NCI-H1092 (cell line): ENCODE data around the gene INO80E.
A peak's percentile ranks its signal among the peaks of the same experiment; 100 is the strongest.
"Not testable (repeated sequence)": the region's sequence is repeated elsewhere in the genome, so short reads cannot be mapped to it uniquely, and the experiment has no call there.

Experiments used
- DNase-seq: peaks from one replicate; lab custom pipeline; 2025; lab: John Stamatoyannopoulos, UW

The INO80E gene

DNA sequence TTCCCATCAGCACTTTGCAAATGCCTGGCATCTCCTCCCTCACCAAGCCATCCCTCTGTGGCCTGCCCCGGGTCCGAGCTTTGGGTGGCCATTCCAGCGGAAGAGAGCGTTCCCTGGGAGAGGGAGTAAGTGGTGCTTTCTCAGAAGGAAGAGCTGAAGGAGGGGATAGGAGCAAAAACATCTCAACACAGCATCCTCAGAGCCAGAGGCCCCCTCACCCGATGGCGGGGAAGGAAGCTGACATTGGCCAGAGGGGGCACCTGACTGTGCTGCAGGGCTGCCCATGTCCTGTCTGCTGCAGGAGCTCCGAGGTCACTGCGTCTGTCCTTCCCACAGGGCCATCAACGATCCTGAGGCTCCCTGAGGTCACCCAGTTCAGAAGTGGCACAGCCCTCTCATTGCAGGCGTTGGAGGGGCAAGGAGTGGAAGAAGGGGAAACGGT is 35.5 kb downstream of the INO80E start:
- no peak for DNase-seq

DNA sequence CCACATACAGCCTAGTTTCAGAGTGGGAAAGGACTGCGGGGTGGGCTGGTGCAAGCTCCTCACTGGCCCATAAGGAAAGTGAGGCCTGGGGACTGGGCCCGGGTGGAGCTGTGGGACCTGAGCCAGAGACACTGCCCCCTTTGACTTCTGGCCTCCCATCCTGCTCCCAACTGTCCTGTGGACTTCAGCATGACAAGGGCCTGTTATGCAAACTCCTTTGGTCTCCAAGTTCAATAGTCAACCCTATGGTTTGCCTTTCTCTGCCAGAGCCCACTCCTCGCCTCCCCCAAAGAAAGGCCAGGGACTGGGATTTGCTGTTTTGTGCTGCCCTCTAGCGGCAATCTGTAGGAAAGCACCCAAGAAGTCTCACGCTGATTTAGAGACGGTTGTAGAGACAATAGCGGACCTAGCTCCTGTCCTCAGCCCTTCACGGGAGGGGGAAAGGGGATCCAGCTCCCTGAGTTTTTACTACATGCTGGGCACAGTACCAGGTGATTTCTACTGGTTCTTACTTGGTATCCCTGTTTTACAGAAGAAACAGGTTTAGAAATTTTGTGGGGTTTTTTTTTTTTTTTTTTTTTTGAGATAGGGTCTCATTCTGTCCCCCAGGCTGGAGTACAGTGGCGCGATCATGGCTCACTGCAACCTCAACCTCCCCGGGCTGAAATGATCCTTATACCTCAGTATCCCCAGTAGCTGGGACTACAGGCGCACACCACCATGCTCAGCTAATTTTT is 36.2 kb downstream of the INO80E start:
- DNase-seq, result peak; percentile 81

DNA sequence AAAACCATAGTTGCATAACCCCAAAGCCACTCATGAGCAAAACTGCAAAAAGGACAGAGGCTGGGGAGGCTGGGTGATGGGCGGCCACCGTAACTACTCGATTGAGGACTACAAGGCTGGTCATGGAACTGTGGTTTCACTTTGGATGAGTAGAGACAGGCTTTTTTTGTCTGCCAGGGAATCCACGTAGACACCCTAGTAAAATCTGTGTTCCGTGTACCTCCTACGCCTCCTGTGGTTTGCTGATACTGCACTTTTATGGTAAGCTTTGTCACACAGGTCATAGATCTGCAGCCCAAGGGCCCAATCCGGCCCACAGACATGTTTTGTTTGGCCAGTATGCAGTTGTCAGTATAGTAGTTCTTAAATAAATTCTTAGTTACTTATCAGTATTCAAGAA is 37.2 kb downstream of the INO80E start:
- DNase-seq, result no peak

DNA sequence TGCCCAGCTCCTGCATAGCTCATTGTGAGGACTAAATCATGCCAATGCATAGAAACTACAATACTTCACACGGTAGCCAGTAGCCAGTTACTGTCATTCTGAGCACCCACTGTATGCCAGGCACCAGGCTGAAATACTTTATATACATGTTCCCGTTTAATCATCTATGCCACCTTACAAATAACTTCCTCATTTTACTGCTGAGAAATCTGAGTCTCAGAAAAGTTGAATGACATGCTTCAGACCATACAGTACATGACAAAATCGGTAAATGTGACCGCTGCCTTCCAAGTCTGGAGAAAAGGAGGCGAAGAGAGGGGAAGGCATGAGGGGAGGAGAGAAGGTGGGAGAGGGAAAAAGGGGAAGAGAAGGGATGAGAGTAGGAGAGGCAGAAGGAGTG is 44.2 kb downstream of the INO80E start:
- no peak for DNase-seq

DNA sequence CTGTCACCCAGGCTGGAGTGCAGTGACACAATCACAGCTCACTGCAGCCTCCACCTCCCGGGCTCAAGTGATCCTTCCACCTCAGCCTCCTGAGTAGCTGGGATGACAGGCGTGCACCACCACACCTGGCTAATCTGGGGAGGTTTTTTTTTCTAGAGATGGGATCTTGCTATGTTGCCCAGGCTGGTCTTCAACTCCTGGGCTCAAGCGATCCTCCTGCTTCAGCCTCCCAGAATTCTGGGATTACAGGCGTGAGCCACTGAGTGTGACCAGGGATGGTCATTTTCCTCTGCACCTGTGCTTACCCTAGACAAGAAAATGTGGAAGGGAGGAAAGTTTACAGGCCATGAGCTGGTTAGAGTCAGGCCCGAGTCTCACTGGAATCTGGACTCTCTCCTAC is 44.6 kb downstream of the INO80E start:
- not testable (repeated sequence) for DNase-seq

DNA sequence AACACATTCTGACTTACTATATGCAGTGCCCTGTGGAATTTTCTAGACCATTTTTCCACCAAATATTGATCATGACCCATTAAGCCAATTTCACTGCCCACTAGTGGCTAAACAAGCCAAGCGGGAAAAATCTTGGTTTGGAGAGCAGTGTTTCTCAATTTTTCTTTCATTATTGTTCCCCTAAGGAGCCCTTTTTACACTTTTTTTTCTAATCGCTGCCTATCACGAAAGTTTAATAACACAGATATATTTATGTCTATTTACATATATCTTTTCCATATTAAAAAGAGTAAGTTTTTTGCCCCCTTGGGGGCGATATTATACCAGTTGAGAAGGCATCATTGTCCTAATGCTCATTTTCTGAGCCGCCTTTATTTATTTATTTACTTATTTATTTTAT is 45.8 kb downstream of the INO80E start:
- no peak for DNase-seq

DNA sequence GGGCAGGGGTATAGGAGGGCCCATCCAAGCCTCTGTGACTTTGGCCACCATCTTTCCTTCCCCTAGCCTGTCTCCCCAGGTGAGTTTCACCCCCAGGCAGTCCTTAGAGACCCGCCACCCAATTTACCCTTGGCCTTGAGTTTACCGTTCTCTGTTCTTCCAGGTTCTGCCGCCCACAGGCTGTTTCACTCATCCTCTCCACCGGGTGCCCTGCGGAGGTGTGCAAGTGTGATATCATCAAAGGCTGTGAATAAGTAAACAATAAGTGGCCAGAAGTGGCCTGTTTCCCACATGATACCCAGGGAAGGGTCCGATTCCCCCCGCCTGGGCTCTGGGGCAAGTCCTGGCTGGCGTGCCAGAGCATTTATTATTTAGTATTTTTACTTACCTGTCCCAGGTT is 50.1 kb downstream of the INO80E start:
- DNase-seq, result no peak

DNA sequence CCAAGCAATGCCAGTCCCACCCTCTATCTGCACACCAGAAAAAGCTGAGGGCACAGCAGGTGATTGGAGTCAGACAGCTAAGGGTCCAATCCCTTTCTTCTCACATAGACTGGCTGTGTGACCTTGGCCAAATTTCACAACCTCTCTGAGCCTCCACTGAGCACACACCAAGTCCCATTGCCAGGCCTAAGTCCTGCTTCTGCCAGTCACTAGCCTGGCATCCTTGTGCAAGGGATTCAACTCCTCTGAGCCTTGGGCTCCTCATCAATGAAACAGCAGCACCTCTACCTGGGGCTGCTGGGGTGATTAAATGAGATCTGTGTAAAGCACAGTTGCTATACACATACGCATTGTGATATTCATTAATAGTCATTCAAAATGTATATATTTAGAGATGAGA is 50.5 kb downstream of the INO80E start:
- no peak for DNase-seq

DNA sequence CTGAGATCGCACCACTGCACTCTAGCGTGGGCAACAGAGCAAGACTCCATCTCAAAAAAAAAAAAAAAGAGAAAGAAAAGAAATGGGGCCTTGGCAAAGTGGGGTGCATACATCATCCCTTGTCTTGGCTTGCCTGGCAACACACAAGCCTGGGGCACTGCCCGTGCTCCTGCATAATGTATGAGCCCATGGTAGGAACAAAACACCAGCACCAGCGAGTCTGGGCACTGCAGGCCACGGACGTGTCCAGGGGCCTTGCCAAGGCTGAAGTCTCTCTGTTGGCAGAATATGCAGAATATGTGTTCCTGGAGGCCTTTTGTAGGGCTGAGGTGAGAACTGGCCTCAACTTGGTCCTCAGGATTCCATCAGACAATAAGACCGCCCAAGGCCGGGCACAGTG is 53.8 kb downstream of the INO80E start:
- no peak for DNase-seq

DNA sequence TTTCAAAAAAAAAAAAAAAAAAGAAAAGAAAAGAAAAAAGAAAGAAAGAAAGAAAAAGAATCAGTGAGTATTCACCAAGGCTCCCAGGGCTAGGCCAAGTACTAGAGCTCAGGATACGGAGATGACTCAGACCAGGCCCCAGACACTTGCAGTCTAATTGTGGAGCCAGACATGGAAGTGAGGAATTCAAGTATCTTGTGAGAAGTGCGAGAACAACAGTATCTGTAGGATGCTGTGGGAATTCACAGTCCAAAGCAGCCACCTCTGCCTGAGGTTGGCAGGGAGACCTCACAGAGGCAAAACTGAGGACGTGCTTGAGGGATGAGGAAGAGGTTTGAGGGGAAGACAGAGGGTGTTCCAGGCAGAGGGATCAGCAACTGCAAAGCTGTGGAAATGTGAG is 55.5 kb downstream of the INO80E start:
- DNase-seq, result no peak

DNA sequence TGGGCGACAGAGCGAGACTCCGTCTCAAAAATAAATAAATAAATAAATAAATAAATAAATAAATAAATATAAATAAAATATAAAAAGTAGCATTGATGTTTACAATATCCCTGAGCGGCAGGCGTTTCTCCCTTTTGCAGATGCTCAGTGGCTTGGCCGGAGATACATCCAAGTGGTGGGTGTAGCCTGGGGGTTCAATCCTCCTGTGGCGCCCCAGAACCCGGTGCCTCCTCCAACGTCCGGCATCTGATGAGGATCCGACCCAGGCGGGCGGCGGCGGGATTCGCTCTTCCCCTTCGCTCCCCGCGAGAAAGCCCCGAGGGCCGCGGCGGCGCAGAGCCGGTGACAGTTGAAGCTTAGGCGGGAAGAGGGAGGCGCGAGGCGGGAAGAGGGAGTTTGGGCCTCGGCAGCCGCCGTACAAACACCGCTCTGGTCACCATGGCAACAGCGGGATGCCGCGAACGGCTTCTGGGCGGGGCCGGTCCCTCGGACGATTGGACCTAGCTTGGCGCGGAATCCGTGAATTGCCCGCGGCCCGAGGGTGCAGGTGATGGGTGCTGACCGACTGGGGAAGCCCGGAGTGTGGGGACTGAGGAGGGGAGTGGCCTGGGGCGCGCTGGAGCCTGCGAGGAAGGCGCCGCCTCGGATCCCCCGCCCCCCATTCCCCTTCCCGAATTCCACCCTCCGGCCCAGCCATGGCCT is 56.8 kb downstream of the INO80E start:
- peak; percentile 90 for DNase-seq

DNA sequence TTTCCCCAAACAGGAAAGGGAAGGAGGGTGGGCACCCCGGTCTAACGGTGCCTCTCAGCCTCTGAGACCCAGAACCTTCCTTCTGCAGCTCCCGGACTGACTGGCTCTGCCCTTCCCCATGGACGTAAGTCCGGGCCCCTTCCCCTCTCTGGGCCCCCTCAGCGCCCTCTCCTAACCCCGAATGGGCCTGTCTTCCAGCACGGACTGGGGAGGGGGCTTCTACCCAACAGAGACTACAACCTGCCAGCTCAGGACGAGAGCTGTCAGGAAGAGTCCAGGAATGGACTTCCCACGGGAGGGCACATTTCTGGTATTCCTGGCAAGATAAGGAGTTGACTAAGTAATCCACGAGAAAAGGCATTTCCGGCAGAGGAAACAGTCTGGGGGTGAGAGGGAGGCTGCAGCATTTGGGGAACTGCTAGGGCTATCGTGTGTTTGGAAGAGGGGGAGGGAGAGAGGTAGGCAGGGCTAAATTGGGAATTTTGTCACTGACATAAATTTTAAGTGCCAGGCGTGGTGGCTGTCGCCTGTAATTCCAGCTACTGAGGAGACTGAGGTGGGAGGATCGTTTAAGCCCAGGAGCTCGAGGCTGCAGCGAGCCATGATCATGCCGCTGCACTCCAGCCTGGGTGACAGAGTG is 57.5 kb downstream of the INO80E start:
- no peak for DNase-seq

DNA sequence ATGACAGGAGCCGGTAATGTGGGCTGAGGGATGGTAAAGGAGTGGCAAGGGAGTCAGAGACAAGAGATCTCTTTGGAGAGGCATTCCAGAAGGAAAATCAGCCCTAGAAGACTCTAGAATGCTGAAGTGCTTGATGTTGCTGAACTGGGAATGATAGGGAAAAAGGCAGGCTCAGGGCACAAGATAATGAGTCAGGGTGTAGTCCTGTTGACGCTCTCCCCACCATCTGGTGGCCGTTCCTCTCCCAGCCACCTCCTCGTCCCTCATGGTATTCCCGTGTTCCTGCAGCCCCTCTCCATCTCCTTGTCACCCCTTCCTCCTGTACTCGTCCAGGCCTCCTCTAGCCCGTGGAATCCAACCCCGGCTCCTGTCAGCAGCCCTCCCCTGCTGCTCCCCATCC is 58.4 kb downstream of the INO80E start:
- DNase-seq, result no peak

DNA sequence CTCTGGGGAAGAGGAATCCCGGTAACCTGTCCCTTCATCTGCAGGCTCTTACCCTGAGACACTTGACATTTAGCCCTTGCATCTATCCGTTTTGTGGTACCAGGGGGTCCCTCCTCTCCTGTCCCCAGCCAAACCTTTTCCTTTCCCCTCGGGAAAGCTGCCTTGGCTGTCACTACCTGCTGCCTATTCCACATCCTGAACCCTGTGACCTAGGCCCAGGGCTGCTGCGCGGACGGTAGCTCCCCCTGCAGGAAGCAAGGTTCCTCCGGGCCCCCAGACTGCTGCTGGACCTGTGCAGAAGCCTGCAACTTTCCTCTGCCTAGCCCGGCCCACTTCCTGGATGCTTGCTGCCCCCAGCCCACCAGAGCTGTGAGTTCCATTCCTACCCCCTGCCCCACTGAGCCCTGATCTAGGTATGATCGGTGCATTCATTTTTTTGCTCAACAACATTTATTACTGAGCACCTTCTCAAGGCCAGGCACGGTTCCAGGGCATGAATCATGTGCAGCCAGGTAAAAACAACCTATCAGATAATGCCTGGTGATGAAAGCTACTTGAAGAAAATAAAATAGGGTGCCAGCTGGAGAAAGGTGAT is 59.0 kb downstream of the INO80E start:
- no peak for DNase-seq
